GM23248 (cell line): ENCODE measurements around the gene CES3. TPM values are rescaled to one million over a fixed set of nuclear protein-coding genes. Genes with fewer than 3 reads are reported as not detected.
"Not testable (repeated sequence)": the region's sequence is repeated elsewhere in the genome, so short reads cannot be mapped to it uniquely, and the experiment has no call there.

Experiments
- DNase-seq: peaks from one replicate; pipeline ENCODE4 v3.0.0-alpha.2; 2015
- H2AFZ ChIP-seq: fragments of 200-600 bp; sonication (generic); 2 replicates; pipeline ENCODE4 v1.6.1; 2016; ENCODE audit warnings: antibody characterized with exemption
- H3F3A ChIP-seq: fragments of 200-600 bp; sonication (generic); 2 replicates; pipeline ENCODE4 v1.6.1; 2016; ENCODE audit warnings: mild to moderate bottlenecking, antibody characterized with exemption, mixed run types; ENCODE audit not compliant: insufficient read depth
- H3K27ac ChIP-seq: fragments of 200-600 bp; sonication (generic); 2 replicates; pipeline ENCODE4 v1.5.1; 2016; ENCODE audit warnings: mild to moderate bottlenecking
- H3K27me3 ChIP-seq: fragments of 200-600 bp; sonication (generic); replicated peaks from 2 replicates; pipeline ENCODE4 v1.6.1; 2016; ENCODE audit warnings: mild to moderate bottlenecking; ENCODE audit not compliant: insufficient read depth
- H3K36me3 ChIP-seq: fragments of 200-600 bp; sonication (generic); 2 replicates; pipeline ENCODE4 v1.6.1; 2016; ENCODE audit warnings: low read depth, mild to moderate bottlenecking
- H3K4me1 ChIP-seq: fragments of 200-600 bp; sonication (generic); 2 replicates; pipeline ENCODE4 v1.6.1; 2016; ENCODE audit warnings: mild to moderate bottlenecking; ENCODE audit not compliant: insufficient read depth
- H3K4me2 ChIP-seq: fragments of 200-600 bp; sonication (generic); one replicate; pipeline ENCODE4 v1.6.1; 2016; ENCODE audit warnings: mild to moderate bottlenecking; ENCODE audit not compliant: unreplicated experiment
- H3K4me3 ChIP-seq: fragments of 200-600 bp; sonication (generic); 2 replicates; pipeline ENCODE4 v1.5.1; 2016; ENCODE audit warnings: mild to moderate bottlenecking
- H3K79me2 ChIP-seq: fragments of 200-600 bp; sonication (generic); 2 replicates; pipeline ENCODE4 v1.6.1; 2016; ENCODE audit warnings: mild to moderate bottlenecking; ENCODE audit not compliant: insufficient read depth
- H3K9ac ChIP-seq: fragments of 200-600 bp; sonication (generic); 2 replicates; pipeline ENCODE4 v1.6.1; 2016; ENCODE audit warnings: mild to moderate bottlenecking
- H3K9me2 ChIP-seq: fragments of 200-600 bp; sonication (generic); 2 replicates; pipeline ENCODE4 v1.6.1; 2016; ENCODE audit warnings: mixed run types, mild to moderate bottlenecking, moderate library complexity; ENCODE audit not compliant: insufficient read depth
- H3K9me3 ChIP-seq: fragments of 200-600 bp; sonication (generic); one replicate; pipeline ENCODE4 v1.6.1; 2017; ENCODE audit warnings: low read depth
- H4K20me1 ChIP-seq: fragments of 200-600 bp; sonication (generic); 2 replicates; pipeline ENCODE4 v1.6.0; 2016; ENCODE audit not compliant: insufficient read depth
- EZH2 ChIP-seq: fragments of 200-600 bp; sonication (generic); IDR thresholded peaks from 2 replicates; pipeline ENCODE4 v1.6.1; 2018; ENCODE audit warnings: antibody characterized with exemption, mild to moderate bottlenecking; ENCODE audit not compliant: insufficient read depth, poor library complexity, severe bottlenecking
- EZH2phosphoT487 ChIP-seq: fragments of 200-600 bp; sonication (generic); IDR thresholded peaks from 2 replicates; pipeline ENCODE4 v1.6.1; 2018; ENCODE audit warnings: antibody characterized with exemption, moderate library complexity, mild to moderate bottlenecking, low read depth; ENCODE audit not compliant: insufficient read depth
- WGBS, 2 experiments: methylation state at CpG; one replicate each; pipeline ENCODE4 v1.1.6; 2015 to 2017; ENCODE audit warnings: low lambda C conversion rate in 2 of 2, low coverage in 1 of 2; ENCODE audit errors: missing lambda C conversion rate in 2 of 2; 5-methylcytosine and 5-hydroxymethylcytosine counted together
- in situ Hi-C: fragments of 300-500 bp; cut with MboI; formaldehyde crosslinking; loops from 2 replicates; pipeline ENCODE4 v1.15.0; 2020
- polyA plus RNA-seq: library from polyadenylated mRNA; unstranded; fragments of >200 nt; fragmentation: Nextera tagmentation; extraction: Ambion mirVana; gene quantifications from 2 replicates; pipeline ENCODE4 v1.2.1, GENCODE V29; 2016
- total RNA-seq: library from RNA; depleted of rRNA; stranded (reverse); fragments of >200 nt; shearing (Covaris generic); gene quantifications from 2 replicates; pipeline ENCODE4 v1.2.3, GENCODE V29; 2014

The CES3 gene
- total and polyA plus RNA-seq, 2 experiments from 2014 or later, result not detected

GRCh38 chr16:66973716-66974115 is 12.7 kb downstream of the CES3 start:
- H3K9me3 ChIP-seq, result no peaks in the 10 kb centered on the region
- in situ Hi-C loops, result loop anchor here (25.0 kb wide), 1 partner anchor 189 kb away; the partner anchor contains the start of genes B3GNT9, FBXL8, HSF4 and NOL3
- H3K4me3 ChIP-seq, result no peak overlapping the region
- no peaks in the 10 kb centered on the region for H3K27me3 ChIP-seq
- peaks cover 14% of the 10 kb centered on the region; the same call in 1 of the 2 replicates for H3F3A ChIP-seq
- no peak overlapping the region for H3K27ac ChIP-seq
- H3K9ac ChIP-seq, result no peak overlapping the region
- H3K9me2 ChIP-seq, result no peaks in the 10 kb centered on the region
- H2AFZ ChIP-seq, result no peak overlapping the region
- no peak for DNase-seq
- peaks cover 11% of the 10 kb centered on the region for H3K4me1 ChIP-seq
- no peak for TF ChIP-seq EZH2
- no peak for TF ChIP-seq EZH2phosphoT487
- H3K4me2 ChIP-seq, result no peak overlapping the region
- no peaks in the 10 kb centered on the region for H3K79me2 ChIP-seq
- H3K36me3 ChIP-seq, result no peaks in the 10 kb centered on the region
- H4K20me1 ChIP-seq, result no peaks in the 10 kb centered on the region
- 91% methylated on average over 6 of the region's 6 CpGs for WGBS, 2 experiments

GRCh38 chr16:66974156-66974931 is 13.3 kb downstream of the CES3 start:
- H4K20me1 ChIP-seq, H3K79me2 ChIP-seq, H3K9ac ChIP-seq, H3K27me3 ChIP-seq, DNase-seq, H3K4me3 ChIP-seq, H3K36me3 ChIP-seq, H3K27ac ChIP-seq, H3K4me2 ChIP-seq, H3K9me3 ChIP-seq, H3K9me2 ChIP-seq, H2AFZ ChIP-seq: not testable (repeated sequence)
- in situ Hi-C loops, result loop anchor here (25.0 kb wide), 1 partner anchor 188 kb away; the partner anchor contains the start of genes B3GNT9, FBXL8, HSF4 and NOL3
- H3F3A ChIP-seq, result peaks cover 14% of the 10 kb centered on the region; the same call in 1 of the 2 replicates
- H3K4me1 ChIP-seq, result peaks cover 17% of the 10 kb centered on the region
- 90 to 92% methylated on average over 10 to 32 of the region's 32 CpGs for WGBS, 2 experiments

- not testable (repeated sequence) for H3K27ac ChIP-seq, H3K27me3 ChIP-seq, H4K20me1 ChIP-seq, H3K9me3 ChIP-seq, H2AFZ ChIP-seq, H3K4me2 ChIP-seq, H3K36me3 ChIP-seq, H3K4me3 ChIP-seq, H3K9ac ChIP-seq, H3K79me2 ChIP-seq, H3K9me2 ChIP-seq, DNase-seq
- 65 to 75% methylated on average over 11 of the region's 11 CpGs for WGBS, 2 experiments
- in situ Hi-C loops, result loop anchor here (25.0 kb wide), 1 partner anchor 187 kb away; the partner anchor contains the start of genes B3GNT9, FBXL8, HSF4 and NOL3
- peaks cover 14% of the 10 kb centered on the region; the same call in 1 of the 2 replicates for H3F3A ChIP-seq
- peaks cover 17% of the 10 kb centered on the region for H3K4me1 ChIP-seq
Measured at GRCh38 chr16:66974932-66975246, 13.8 kb downstream of the CES3 start.

DNA sequence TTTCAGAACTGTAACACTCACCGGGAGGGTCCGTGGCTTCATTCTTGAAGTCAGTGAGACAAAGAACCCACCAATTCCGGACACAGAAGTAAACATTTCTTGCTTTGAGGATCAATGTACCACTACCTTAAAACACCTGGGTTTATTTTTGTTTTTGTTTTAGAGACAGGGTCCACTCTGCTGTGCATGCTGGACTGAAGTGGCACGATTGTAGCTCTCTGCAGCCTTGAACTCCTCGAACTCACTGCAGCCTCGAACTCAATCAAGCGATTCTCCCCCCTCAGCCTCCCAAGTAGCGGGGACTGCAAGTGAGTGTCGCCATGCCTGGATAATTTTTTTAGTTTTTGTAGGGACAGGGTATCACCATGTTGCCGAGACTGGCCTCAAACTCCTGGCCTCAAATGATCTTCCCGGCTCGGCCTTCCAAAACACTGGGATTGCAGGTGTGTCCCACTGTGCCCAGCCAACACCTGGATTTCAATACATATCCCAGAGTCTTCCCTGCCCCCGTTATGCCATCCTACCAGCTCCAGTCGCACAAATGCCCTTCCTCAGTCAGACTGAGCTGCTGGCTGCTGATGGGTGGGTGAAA is 14.3 kb downstream of the CES3 start:
- H3K79me2 ChIP-seq, result no peaks in the 10 kb centered on the region
- H3K27ac ChIP-seq, result no peak overlapping the region
- no peaks in the 10 kb centered on the region for H4K20me1 ChIP-seq
- H3F3A ChIP-seq, result peaks cover 18% of the 10 kb centered on the region; the same call in 1 of the 2 replicates
- H3K27me3 ChIP-seq, result no peaks in the 10 kb centered on the region
- no peaks in the 10 kb centered on the region for H3K9me2 ChIP-seq
- TF ChIP-seq EZH2, result no peak
- in situ Hi-C loops, result no loop called here
- no peaks in the 10 kb centered on the region for H3K36me3 ChIP-seq
- no peaks in the 10 kb centered on the region for H3K9me3 ChIP-seq
- no peak overlapping the region for H2AFZ ChIP-seq
- H3K4me3 ChIP-seq, result no peak overlapping the region
- WGBS, 2 experiments, result 84 to 86% methylated on average over 14 of the region's 14 CpGs
- no peak overlapping the region for H3K4me2 ChIP-seq
- DNase-seq, result no peak
- H3K9ac ChIP-seq, result no peak overlapping the region
- peaks cover 17% of the 10 kb centered on the region for H3K4me1 ChIP-seq
